Calu3 (cell line): Measurements from ENCODE around the gene GABRB1. TPM values are rescaled to one million over a fixed set of nuclear protein-coding genes. Genes with fewer than 3 reads are reported as not detected.

Experiments used
- BruUV-seq: library from RNA; stranded (reverse); fragments of 400-500 nt; replicated peaks from 2 replicates; lab custom pipeline; 2021; lab: Mats Ljungman, UMichigan
- CTCF ChIA-PET: fragments of 300-600 bp; sonication (Branson Sonifier 250); formaldehyde crosslinking; loops from one replicate; lab custom pipeline; 2022; ENCODE audit warnings: antibody characterized with exemption; lab: Charles Lee
- DNase-seq: peaks from one replicate; pipeline ENCODE4 v3.0.0; 2022
- H3K27ac Mint-ChIP-seq: one replicate; pipeline ENCODE4 v1.8.0; 2022; ENCODE audit warnings: mixed read lengths; ENCODE audit not compliant: unreplicated experiment
- H3K27me3 Mint-ChIP-seq: one replicate; pipeline ENCODE4 v1.8.0; 2022; ENCODE audit warnings: mixed read lengths; ENCODE audit not compliant: unreplicated experiment
- H3K36me3 Mint-ChIP-seq: one replicate; pipeline ENCODE4 v1.8.0; 2022; ENCODE audit warnings: mild to moderate bottlenecking, moderate library complexity, mixed read lengths; ENCODE audit not compliant: insufficient read depth, unreplicated experiment
- H3K4me1 Mint-ChIP-seq: one replicate; pipeline ENCODE4 v1.8.0; 2022; ENCODE audit warnings: mild to moderate bottlenecking, low read depth, mixed read lengths; ENCODE audit not compliant: unreplicated experiment
- H3K4me3 Mint-ChIP-seq: one replicate; pipeline ENCODE4 v1.8.0; 2022; ENCODE audit warnings: mild to moderate bottlenecking, low read depth, moderate library complexity, mixed read lengths; ENCODE audit not compliant: unreplicated experiment
- H3K9me3 Mint-ChIP-seq: one replicate; pipeline ENCODE4 v1.8.0; 2022; ENCODE audit warnings: low read depth, mixed read lengths; ENCODE audit not compliant: unreplicated experiment
- intact Hi-C: fragments of 100-400 bp; cut with micrococcal nuclease; formaldehyde crosslinking; loops from one replicate; pipeline ENCODE4 v1.10.0; 2022; ENCODE audit not compliant: unreplicated experiment
- total RNA-seq: library from RNA; stranded (reverse); gene quantifications from 2 replicates; pipeline ENCODE4 v1.2.3, GENCODE V29; 2022
- TF ChIP-seq, protein P1 (sequence below): fragments of 200-600 bp; IDR thresholded peaks from one replicate; pipeline ENCODE4 v1.8.0; 2022; ENCODE audit warnings: antibody characterized with exemption; ENCODE audit not compliant: unreplicated experiment

GABRB1 gene
- total RNA-seq, 1 experiment from 2014 or later: not detected

DNA sequence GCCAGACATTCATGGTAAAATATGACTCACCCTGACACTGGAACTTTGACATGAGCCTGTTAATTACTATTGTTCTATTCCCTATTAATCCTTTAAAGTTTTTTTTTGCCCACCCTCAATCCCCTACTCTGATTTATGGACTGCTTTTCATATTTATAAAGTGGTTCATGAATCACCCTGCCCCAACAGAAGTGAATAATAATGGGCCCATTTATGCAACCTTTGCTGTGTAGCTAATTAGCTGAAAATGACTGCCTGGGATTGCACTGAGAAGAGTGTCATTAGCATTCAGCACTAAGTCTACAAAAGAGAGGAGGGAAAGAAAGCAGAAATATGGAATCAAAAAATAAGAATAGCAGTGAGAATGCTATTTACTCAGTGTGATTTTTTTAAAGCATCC, 277.8 kb downstream of the GABRB1 start:
- CTCF ChIA-PET: no interaction called here

DNA sequence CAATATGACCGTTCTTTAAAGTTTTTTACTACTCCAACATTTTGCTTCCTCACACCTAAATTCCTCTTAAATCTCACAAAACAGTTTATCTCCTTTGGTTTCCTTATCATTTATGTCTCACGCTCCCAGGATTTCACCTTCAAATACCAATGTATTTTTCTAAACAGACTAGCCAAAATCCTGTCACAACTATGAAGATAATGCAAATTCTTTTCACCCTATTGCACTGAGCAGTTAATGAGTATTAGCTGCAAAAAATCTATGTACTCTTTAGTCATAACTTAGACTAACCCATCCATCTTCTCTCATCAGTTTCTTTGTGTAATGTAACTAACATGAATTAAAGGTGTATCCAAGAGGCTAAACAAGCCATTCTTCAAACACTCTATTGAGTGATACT, 280.8 kb downstream of the GABRB1 start:
- Mint-ChIP-seq H3K27me3 (no peaks in the 10 kb centered on the region), H3K9me3 (no peaks in the 10 kb centered on the region), H3K4me1 (no peaks in the 10 kb centered on the region), H3K36me3 (no peaks in the 10 kb centered on the region), H3K4me3 (no peak overlapping the region), H3K27ac (no peak overlapping the region)
- intact Hi-C loops: no loop called here
- no peak for DNase-seq
- BruUV-seq: no TSS peak
- CTCF ChIA-PET: no interaction called here
- TF ChIP-seq, protein P1, sequence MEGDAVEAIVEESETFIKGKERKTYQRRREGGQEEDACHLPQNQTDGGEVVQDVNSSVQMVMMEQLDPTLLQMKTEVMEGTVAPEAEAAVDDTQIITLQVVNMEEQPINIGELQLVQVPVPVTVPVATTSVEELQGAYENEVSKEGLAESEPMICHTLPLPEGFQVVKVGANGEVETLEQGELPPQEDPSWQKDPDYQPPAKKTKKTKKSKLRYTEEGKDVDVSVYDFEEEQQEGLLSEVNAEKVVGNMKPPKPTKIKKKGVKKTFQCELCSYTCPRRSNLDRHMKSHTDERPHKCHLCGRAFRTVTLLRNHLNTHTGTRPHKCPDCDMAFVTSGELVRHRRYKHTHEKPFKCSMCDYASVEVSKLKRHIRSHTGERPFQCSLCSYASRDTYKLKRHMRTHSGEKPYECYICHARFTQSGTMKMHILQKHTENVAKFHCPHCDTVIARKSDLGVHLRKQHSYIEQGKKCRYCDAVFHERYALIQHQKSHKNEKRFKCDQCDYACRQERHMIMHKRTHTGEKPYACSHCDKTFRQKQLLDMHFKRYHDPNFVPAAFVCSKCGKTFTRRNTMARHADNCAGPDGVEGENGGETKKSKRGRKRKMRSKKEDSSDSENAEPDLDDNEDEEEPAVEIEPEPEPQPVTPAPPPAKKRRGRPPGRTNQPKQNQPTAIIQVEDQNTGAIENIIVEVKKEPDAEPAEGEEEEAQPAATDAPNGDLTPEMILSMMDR: no peak

More for the DNA sequence above, 277.8 kb downstream of the GABRB1 start:
- no peak for DNase-seq
- intact Hi-C loops: no loop called here
- no peak overlapping the region for H3K27ac Mint-ChIP-seq
- no TSS peak for BruUV-seq
- H3K27me3 Mint-ChIP-seq: no peaks in the 10 kb centered on the region
- TF ChIP-seq, protein P1: no peak
- no peak overlapping the region for H3K4me3 Mint-ChIP-seq
- H3K4me1 Mint-ChIP-seq: no peaks in the 10 kb centered on the region
- no peaks in the 10 kb centered on the region for H3K36me3 Mint-ChIP-seq
- H3K9me3 Mint-ChIP-seq: no peaks in the 10 kb centered on the region

DNA sequence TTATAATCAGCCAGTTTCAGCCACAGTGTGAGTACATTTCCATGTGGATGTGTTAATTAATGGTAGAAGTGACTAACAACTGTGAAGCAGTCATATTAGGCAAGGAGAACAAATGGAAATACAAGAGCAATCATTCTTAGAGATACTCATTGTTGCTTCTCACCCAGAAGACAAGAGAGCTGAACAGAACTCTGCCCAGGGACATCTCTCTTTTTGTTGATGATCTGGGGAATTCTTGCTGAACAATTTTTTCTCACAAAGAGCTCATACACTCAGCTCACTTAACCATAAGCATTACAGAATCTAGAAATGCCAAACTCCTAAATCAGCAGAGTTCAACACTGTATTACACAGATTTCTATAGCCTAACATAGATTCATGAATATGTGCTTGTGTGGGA, 282.0 kb downstream of the GABRB1 start:
- DNase-seq: no peak
- TF ChIP-seq, protein P1: no peak
- H3K27ac Mint-ChIP-seq: no peak overlapping the region
- no peaks in the 10 kb centered on the region for H3K9me3 Mint-ChIP-seq
- CTCF ChIA-PET: no interaction called here
- no peaks in the 10 kb centered on the region for H3K27me3 Mint-ChIP-seq
- no peak overlapping the region for H3K4me3 Mint-ChIP-seq
- BruUV-seq: no TSS peak
- intact Hi-C loops: no loop called here
- no peaks in the 10 kb centered on the region for H3K36me3 Mint-ChIP-seq
- no peaks in the 10 kb centered on the region for H3K4me1 Mint-ChIP-seq

DNA sequence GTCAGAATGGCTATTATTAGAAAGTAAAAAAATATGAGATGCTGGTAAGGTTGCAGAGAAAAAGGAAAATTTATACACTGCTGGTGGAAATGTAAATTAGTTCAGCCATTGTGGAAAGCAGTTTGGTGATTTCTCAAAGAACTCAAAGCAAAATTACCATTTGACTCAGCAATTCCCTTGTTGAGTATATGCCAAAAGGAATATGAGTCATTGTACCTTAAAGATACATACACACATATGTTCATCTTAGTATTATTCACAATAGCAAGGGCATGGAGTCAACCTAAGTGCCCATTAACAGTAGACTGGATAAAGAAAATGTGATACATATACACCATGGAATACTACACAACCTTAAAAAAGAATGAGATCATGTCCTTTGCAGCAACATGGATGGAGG, 284.0 kb downstream of the GABRB1 start:
- TF ChIP-seq, protein P1: no peak
- Mint-ChIP-seq H3K27me3 (no peaks in the 10 kb centered on the region), H3K4me1 (no peaks in the 10 kb centered on the region), H3K36me3 (no peaks in the 10 kb centered on the region), H3K4me3 (no peak overlapping the region), H3K27ac (no peak overlapping the region), H3K9me3 (no peaks in the 10 kb centered on the region)
- intact Hi-C loops: no loop called here
- no peak for DNase-seq
- CTCF ChIA-PET: no interaction called here
- no TSS peak for BruUV-seq
